IPS-20b (cell line): ENCODE results near the gene NRF1.
A peak's percentile ranks its signal among the peaks of the same experiment; 100 is the strongest.

ENCODE experiments used
- H3K27ac ChIP-seq: one replicate; pipeline ENCODE4 v1.5.1; 2013; ENCODE audit warnings: low read length
- H3K27me3 ChIP-seq: 2 replicates; pipeline ENCODE4 v1.6.1; 2013; ENCODE audit warnings: mild to moderate bottlenecking, low read length, inconsistent platforms; ENCODE audit not compliant: insufficient read depth
- H3K36me3 ChIP-seq: 2 replicates; pipeline ENCODE4 v1.6.1; 2013; ENCODE audit warnings: low read depth, mild to moderate bottlenecking, inconsistent platforms, low read length, moderate library complexity; ENCODE audit not compliant: insufficient read depth
- H3K4me1 ChIP-seq: 2 replicates; pipeline ENCODE4 v1.6.1; 2013; ENCODE audit warnings: mild to moderate bottlenecking, control low read depth, inconsistent platforms, low read length, moderate library complexity; ENCODE audit not compliant: insufficient read depth
- H3K4me3 ChIP-seq: 2 replicates; pipeline ENCODE4 v1.5.1; 2013; ENCODE audit warnings: mild to moderate bottlenecking, low read length, inconsistent platforms
- H3K9ac ChIP-seq: 2 replicates; pipeline ENCODE4 v1.6.1; 2013; ENCODE audit warnings: low read depth, mild to moderate bottlenecking, inconsistent platforms, low read length, moderate library complexity
- H3K9me3 ChIP-seq: 2 replicates; pipeline ENCODE4 v1.6.1; 2013; ENCODE audit warnings: mild to moderate bottlenecking, low read depth, low read length, inconsistent platforms; ENCODE audit not compliant: insufficient read depth

NRF1 gene

DNA sequence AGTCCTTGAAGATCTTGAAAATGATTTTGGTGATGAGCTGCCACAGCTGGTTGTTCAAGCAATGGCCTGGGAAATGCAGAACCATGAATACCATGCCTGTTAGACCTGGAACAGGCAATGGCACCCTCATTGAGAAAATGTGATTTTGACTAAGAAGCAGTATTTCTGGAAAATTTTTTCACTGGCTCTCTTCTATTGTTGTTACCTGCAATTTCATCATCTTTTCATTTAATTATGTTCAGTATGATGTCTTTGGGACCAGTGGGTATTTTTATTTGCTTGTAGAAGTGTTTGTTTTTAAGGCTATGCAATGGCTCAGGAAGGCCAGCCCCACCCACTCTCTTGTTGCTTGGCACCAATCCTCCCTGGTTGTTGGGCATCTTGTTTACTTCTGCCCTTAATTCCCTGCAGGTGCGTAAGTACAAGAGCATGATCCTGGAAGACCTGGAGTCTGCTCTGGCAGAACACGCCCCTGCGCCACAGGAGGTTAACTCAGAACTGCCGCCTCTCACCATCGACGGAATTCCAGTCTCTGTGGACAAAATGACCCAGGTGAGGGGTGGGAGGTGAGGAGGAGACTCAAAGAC, 78.6 kb downstream of the NRF1 start:
- H3K9me3 ChIP-seq: no peaks in the 10 kb centered on the region
- H3K27ac ChIP-seq: no peak overlapping the region
- H3K4me1 ChIP-seq: no peaks in the 10 kb centered on the region
- H3K36me3 ChIP-seq: peaks cover 47% of the 10 kb centered on the region
- H3K27me3 ChIP-seq: no peaks in the 10 kb centered on the region
- no peak overlapping the region for H3K9ac ChIP-seq
- H3K4me3 ChIP-seq: no peak overlapping the region

DNA sequence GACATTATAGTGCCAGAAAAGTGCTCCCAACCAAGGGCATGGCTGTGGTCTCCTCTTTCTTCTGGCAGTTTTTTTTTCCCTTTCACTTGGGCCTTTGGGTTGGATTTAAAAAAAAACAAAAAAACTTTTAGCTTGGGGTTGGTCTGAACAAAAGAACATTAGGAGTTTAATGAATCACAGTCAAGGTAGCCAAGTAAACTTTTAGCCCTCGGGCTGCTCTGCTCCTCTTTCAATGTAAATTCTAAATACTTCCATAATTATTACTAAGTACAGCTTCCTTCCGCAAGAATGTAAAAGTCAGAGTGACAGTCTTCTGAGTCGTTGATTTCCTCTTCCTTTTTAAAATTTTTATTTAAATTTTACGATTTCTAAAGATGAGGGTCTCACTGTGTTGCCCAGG, 79.2 kb downstream of the NRF1 start:
- no peak overlapping the region for H3K4me3 ChIP-seq
- no peak overlapping the region for H3K27ac ChIP-seq
- H3K4me1 ChIP-seq: no peaks in the 10 kb centered on the region
- H3K9me3 ChIP-seq: no peaks in the 10 kb centered on the region
- H3K9ac ChIP-seq: no peak overlapping the region
- peaks cover 47% of the 10 kb centered on the region for H3K36me3 ChIP-seq
- H3K27me3 ChIP-seq: no peaks in the 10 kb centered on the region

DNA sequence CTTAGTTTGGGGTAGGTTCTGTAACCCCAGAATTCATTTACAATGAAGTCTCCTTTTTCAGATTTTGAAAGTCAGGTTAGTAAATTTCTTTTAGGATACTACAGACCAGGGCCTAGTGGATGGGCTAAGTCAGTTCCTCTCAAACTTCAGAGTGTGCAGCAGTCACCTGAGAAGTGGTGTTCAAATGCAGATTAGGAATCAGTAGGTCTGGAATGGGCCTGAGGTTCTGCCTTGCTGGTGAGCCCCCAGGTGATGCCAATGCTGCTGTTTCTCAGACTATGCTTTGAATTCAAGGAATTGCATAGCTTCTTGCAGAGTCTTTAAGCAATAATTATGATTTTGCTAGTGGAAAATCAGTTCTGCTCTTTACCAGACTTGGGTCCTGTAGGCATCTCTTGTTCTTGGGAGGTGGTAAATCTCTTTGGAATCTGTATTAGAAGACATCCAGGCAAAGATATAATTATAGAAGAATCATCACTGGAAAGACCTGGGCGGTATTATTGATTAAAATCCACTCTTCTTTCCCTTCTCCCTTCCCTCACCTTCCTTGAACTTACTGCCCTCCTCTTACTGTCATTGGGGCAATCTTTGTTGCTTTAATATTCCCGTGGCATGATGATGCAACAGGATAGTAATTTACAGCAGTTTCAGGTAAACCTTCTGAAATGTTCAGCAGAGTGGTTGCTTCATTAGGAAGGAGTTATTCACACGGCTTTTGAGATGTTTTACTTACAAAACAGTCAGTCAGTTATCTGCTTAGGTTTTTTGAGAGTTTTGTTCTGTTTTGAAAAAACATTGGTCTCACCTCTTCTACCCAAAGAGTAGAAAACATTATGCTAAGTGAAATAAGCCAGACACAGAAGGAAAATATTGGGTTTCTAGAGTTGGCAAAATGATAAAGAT, 87.2 kb downstream of the NRF1 start:
- peaks cover 11% of the 10 kb centered on the region for H3K36me3 ChIP-seq
- H3K4me3 ChIP-seq: no peak overlapping the region
- peak overlapping the region; percentile 28; the same call in 1 of the 2 replicates for H3K9ac ChIP-seq
- H3K27ac ChIP-seq: no peak overlapping the region
- H3K4me1 ChIP-seq: peaks cover 10% of the 10 kb centered on the region
- no peaks in the 10 kb centered on the region for H3K27me3 ChIP-seq
- H3K9me3 ChIP-seq: no peaks in the 10 kb centered on the region

DNA sequence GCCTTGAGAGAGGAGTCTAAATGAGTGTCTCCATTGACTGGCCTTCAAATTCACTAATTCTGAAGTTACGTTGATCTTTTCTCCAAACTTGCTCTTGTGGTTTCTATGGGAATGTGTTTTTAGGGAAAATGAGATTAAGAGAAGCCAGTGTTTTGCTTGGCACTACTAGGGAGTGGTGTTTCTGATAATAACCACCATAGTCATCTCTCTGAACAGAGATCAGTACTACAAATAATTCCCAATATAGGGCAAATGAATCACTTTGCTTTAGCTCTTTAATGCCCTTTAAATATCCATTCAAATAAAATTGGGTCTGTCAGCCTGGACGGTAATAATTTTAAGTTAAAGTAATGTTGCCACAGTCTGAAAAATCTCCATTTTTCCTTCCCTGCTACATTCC, 90.8 kb downstream of the NRF1 start:
- Histone ChIP-seq H3K27ac (no peak overlapping the region), H3K4me3 (no peak overlapping the region), H3K9ac (no peak overlapping the region), H3K27me3 (no peaks in the 10 kb centered on the region), H3K36me3 (0 out of 2 replicates have a peak, but pooled peaks cover 6% of the 10 kb centered on the region), H3K4me1 (peaks cover 10% of the 10 kb centered on the region), H3K9me3 (no peaks in the 10 kb centered on the region)

DNA sequence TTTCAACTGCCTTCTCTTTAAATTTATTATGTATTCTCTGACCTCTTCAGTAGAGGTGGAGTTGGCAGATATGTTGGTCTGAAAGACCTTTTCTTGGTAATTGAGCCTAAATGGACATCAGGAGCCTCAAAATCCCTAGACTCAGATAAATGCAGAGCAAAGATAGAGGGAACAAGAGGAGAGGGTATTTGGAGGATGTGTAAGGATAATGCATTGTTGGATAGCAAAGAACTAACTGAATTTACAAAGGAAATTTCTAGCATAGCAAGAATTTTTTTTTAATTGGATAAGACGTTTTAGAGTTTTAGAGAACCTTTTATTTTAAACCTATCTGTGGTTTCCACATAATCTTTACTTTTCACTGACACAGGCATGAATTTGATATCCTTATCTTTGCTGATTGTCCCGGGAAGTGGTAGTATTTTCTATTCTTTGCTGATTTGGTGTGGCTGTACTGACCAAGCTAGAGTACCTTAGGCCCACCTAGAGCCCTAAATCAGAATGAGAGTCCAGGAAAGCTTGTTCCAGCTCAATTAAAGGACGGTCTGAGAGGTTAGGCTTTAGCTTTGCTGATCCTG, 91.3 kb downstream of the NRF1 start:
- Histone ChIP-seq H3K9ac (no peak overlapping the region), H3K4me3 (no peak overlapping the region), H3K4me1 (peaks cover 10% of the 10 kb centered on the region), H3K36me3 (0 out of 2 replicates have a peak, but pooled peaks cover 6% of the 10 kb centered on the region), H3K27ac (no peak overlapping the region), H3K27me3 (no peaks in the 10 kb centered on the region), H3K9me3 (no peaks in the 10 kb centered on the region)

DNA sequence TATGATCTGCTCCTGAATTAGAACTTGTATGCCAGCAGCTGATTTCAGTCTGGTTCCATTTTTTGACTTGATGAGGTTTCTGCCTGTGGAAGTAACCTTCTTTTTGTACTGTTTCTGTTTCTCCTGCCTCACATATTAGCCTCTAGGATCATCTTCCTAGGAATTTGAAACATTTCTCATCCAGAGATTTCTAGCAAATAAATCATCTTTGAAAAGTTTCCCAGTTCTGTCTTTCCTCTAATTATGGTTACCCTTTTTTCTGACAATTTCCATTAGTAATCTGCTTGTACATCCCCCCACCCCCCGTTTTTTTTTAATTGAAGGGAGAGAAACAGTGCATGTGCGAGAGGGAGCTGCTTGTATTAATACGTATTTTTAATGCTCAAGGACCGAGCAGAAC, 92.2 kb downstream of the NRF1 start:
- Histone ChIP-seq H3K27ac (no peak overlapping the region), H3K4me1 (peaks cover 6% of the 10 kb centered on the region), H3K36me3 (peaks cover 8% of the 10 kb centered on the region; the same call in 1 of the 2 replicates), H3K9me3 (no peaks in the 10 kb centered on the region), H3K27me3 (no peaks in the 10 kb centered on the region), H3K9ac (no peak overlapping the region), H3K4me3 (no peak overlapping the region)

DNA sequence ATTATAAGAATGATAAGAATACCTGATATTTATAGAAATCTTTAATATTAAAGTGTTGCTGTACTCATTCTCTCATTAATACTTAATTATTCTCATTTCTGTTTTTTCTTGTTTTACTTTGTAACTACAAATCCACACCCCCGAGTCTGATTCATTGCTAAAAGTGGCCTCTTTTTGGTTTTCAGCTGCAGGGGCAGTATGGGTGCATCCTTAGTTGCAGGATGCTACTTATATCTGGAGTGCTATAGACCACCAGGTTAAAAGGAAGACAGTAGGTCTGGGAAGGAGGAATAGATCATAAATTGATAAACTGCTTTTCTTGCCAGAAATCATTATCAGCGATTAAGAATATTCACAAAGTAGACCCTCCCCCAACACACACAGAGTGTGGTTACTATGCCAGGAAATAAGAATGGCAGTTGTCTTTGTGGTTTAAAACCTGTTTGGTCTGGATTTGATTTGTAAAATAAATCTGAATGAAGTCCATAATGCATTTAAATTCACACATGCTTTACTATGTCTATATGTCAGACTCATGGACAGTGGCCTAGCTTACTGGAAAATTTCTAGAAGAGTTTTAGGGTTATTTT, 96.5 kb downstream of the NRF1 start:
- Histone ChIP-seq H3K9ac (no peak overlapping the region), H3K27me3 (no peaks in the 10 kb centered on the region), H3K4me3 (no peak overlapping the region), H3K36me3 (peaks cover 48% of the 10 kb centered on the region), H3K9me3 (no peaks in the 10 kb centered on the region), H3K4me1 (no peaks in the 10 kb centered on the region), H3K27ac (no peak overlapping the region)

DNA sequence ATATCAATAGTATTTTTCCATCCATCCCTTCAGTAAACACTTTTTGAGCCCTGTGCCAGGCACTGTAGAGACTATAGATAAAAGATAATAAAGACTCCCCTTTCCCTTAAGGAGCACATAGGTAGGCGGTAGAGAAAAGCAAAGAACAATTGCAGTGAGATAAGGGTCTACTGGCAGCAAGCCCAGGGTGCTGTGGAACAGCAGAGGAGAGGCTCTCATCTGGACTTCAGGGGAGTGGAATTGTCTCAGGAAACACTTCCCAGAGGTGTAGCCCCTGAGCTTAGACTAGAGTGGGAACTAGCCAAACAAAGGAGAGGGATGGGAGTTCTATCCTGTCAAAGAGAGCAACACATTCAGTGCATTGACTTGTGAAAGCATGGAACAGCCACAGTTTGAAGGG, 102.0 kb downstream of the NRF1 start:
- H3K27me3 ChIP-seq: no peaks in the 10 kb centered on the region
- no peak overlapping the region for H3K4me3 ChIP-seq
- no peak overlapping the region for H3K9ac ChIP-seq
- no peaks in the 10 kb centered on the region for H3K9me3 ChIP-seq
- H3K27ac ChIP-seq: no peak overlapping the region
- no peaks in the 10 kb centered on the region for H3K4me1 ChIP-seq
- peaks cover 86% of the 10 kb centered on the region for H3K36me3 ChIP-seq

DNA sequence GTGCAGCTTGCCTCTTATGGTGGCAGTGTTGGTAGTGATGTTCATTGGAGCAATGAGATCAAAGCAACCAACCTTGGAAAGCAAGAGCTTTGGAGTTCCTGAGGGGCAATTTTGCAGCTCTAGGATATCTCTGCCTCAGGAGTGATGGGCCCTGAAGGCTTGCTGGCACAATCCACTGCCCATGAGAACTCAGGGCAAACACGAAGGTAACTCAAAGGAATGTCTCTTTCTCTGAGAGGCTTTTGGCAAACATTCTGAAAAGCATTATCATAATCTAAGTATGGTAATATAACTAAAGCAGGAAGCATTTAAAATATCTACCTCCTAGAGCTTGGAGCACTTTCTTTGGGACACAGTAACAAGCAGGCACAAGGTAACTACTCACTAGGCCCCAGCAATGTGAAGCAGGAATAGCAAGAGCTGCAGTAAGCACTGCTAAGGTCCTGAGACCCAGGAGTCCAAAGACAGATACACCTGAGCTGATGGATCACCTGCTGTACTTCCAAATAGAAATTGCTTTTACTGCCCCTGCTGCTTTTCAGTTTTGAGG, 103.1 kb downstream of the NRF1 start:
- no peak overlapping the region for H3K9ac ChIP-seq
- H3K27me3 ChIP-seq: no peaks in the 10 kb centered on the region
- no peaks in the 10 kb centered on the region for H3K9me3 ChIP-seq
- no peaks in the 10 kb centered on the region for H3K4me1 ChIP-seq
- no peak overlapping the region for H3K4me3 ChIP-seq
- H3K27ac ChIP-seq: no peak overlapping the region
- H3K36me3 ChIP-seq: peaks cover 87% of the 10 kb centered on the region

DNA sequence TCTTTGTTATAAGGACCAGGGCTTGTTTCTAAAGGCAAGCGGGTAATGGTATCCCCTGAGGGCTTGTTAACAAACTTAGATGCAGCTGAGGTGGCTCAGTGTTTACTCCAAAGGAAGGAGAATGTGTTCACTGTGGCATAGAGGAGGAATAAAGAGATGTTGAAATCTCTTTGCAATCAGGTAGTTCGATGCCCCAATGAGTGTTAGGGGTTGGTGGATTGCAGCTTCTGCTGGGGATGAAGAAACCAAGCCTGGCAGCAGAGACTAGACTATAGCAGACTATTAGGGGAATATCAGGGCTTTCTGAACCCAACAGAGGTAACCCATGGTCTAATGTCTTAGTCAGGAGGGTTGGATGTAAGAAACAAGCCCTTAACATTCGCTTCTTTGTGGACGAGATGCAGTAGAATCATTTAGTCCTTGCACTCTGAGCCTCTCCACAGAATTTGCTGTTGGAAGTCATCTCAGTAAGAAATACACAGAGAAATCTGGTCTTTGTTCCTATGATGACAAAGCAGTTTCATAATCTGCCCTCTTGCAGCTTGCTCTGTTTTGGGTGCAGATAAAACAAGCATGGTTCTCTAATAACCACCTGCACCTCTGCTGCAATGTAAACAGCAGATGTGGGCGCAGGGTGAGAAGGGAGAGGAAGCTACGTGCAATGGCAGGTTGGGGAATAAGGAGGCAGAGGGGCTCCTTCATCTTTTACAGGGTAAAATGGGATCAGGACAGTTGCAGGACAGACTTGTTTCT, 108.6 kb downstream of the NRF1 start:
- Histone ChIP-seq H3K27me3 (no peaks in the 10 kb centered on the region), H3K4me3 (no peak overlapping the region), H3K9me3 (no peaks in the 10 kb centered on the region), H3K36me3 (peaks cover 73% of the 10 kb centered on the region), H3K27ac (no peak overlapping the region), H3K4me1 (no peaks in the 10 kb centered on the region), H3K9ac (no peak overlapping the region)

DNA sequence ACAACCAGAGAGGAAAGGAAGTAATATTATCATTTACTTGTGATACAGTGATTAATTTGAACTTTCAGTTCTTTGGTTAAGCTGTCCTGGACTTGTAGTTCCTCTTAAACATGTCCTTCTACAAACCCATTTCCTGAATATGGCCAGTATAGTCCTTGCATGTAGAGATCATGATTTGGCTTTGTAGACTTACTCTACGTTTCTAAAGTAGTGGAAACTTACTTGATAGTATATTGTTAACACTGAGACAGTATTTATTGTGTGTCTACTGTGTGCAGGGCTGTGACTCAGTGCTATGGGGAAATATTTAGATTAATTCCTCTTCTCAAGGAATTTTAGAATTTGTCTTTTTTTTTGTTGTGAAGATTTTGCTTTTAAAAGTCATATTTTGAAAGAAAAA, 109.5 kb downstream of the NRF1 start:
- no peaks in the 10 kb centered on the region for H3K27me3 ChIP-seq
- H3K4me1 ChIP-seq: no peaks in the 10 kb centered on the region
- no peak overlapping the region for H3K9ac ChIP-seq
- H3K4me3 ChIP-seq: no peak overlapping the region
- H3K36me3 ChIP-seq: peaks cover 74% of the 10 kb centered on the region
- no peak overlapping the region for H3K27ac ChIP-seq
- no peaks in the 10 kb centered on the region for H3K9me3 ChIP-seq
